Measurements from ENCODE around the gene ZNF768. TPM values are rescaled to one million over a fixed set of nuclear protein-coding genes. Genes with fewer than 3 reads are reported as not detected.

The ZNF768 gene
- total RNA-seq, 4 donors from 2014 or later, result 41.3 to 87.8 (median 50.9) TPM

DNA sequence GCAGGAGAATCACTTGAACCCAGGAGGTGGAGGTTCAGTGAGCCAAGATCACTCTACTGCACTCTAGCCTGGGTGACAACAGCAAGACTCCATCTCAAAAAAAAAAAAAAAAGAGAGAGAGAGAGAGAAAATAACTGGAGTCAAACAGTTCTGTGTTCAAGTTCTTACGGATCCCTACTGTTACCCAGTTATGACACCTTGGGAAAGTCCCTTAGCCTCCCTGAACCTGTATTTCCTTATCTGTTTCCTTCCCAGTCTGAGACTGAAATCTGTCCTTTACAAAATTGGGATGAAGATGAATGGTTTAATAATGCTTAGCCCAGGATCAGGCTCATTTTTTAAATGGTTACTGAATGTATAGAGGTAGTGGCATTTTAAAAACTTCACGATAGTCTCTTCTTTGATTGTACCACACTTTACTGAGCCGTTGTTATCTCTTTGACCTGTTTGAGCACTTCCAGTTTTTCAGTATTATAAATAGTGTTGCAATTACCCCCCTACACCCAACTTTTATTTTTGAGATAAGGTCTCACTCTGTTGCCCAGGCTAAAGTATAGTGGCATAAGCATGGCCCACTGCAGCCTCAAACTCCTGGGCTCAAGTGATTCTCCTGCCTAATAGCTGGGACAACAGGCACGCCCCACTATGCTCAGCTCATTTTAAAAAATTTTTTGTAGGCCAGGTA lies 17.1 kb downstream of the ZNF768 start:
- Histone ChIP-seq H3K27ac (no peak overlapping the region), H3K4me3 (no peak overlapping the region), H3K36me3 (no peaks in the 10 kb centered on the region), H3K4me1 (no peaks in the 10 kb centered on the region), H3K9me3 (no peaks in the 10 kb centered on the region), H3K27me3 (no peaks in the 10 kb centered on the region)
- 62 to 87% methylated on average over 3 to 4 of the region's 4 CpGs for WGBS, 2 donors (ENCODE audit: low coverage in 1 of 2)
- TF ChIP-seq POLR2AphosphoS5 (IDR thresholded peaks at IDR 0.05), result no peak
- TF ChIP-seq POLR2A (IDR thresholded peaks at IDR 0.05), result no peak
- TF ChIP-seq EP300 (IDR thresholded peaks at IDR 0.05), result no peak
- TF ChIP-seq, protein P1, sequence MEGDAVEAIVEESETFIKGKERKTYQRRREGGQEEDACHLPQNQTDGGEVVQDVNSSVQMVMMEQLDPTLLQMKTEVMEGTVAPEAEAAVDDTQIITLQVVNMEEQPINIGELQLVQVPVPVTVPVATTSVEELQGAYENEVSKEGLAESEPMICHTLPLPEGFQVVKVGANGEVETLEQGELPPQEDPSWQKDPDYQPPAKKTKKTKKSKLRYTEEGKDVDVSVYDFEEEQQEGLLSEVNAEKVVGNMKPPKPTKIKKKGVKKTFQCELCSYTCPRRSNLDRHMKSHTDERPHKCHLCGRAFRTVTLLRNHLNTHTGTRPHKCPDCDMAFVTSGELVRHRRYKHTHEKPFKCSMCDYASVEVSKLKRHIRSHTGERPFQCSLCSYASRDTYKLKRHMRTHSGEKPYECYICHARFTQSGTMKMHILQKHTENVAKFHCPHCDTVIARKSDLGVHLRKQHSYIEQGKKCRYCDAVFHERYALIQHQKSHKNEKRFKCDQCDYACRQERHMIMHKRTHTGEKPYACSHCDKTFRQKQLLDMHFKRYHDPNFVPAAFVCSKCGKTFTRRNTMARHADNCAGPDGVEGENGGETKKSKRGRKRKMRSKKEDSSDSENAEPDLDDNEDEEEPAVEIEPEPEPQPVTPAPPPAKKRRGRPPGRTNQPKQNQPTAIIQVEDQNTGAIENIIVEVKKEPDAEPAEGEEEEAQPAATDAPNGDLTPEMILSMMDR (IDR thresholded peaks at IDR 0.05), result no peak
- ATAC-seq, result no peak

DNA sequence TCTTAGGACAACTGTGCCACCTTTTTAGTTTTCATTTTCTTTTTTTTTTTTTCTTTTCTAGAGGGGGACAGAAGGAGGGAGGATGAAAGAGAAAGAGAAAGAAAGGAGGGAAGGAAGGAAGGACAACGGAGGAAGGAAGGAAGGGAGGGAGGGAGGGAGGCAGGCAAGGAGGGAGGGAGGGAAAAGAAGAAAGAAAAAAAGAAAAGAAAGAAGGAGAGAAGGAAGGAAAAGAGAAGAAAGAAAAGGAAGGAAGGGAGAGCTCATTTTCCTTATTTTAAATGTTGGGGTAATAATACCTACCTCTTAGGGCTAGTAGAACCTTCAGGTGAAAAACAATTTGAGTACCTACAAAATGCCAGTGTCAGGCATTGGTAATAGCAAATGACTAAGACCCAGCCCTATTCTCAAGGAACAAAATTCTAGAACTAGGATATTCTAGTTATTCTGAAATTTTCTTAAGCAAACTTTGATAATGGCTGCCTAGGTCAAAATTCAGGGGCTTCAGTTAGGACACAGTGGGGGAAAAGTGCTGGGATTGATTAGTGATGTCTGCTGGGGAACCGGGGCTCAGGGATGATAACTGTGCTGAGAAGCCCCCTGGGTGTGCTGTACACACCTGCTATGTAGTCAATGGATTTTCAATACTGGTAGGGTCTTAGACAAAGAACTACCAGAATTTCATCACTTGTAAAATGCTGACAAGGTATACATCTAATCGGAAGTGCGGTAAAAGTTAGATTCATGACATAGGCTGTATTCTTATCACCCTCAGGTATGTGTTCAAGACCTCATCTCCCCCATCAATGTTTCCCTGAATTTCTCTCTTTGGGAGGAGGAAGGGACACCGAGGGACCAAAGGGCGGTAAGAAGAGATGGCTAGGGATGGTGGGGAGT lies 22.7 kb downstream of the ZNF768 start:
- WGBS, 2 donors (ENCODE audit: low coverage in 1 of 2), result 67 to 80% methylated on average over 5 of the region's 6 CpGs
- no peak for ATAC-seq
- H3K36me3 ChIP-seq, result no peaks in the 10 kb centered on the region
- no peak for TF ChIP-seq POLR2AphosphoS5 (IDR thresholded peaks at IDR 0.05)
- H3K4me3 ChIP-seq, result no peak overlapping the region
- H3K27me3 ChIP-seq, result peaks cover 6% of the 10 kb centered on the region
- no peaks in the 10 kb centered on the region for H3K9me3 ChIP-seq
- no peak overlapping the region for H3K27ac ChIP-seq
- no peaks in the 10 kb centered on the region for H3K4me1 ChIP-seq

DNA sequence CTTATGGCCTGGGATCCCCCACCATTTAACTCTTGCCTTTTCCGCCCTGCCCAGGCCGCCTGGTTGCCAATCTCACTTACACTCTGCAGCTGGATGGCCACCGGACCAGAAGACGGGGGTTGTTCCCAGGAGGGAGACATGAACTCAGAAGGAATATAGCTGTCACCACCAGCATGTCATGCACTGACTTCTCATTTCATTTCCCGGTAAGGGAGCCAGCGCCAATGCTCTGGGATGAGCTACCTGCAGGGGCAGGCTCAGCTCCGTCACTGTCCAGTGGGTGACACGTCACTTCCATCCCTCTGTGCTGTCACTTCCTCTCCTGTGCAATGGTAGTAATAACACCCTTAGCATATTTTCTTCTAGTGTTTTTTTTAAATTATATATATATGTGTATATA lies 27.1 kb downstream of the ZNF768 start:
- Histone ChIP-seq H3K4me3 (no peak overlapping the region), H3K27ac (no peak overlapping the region), H3K36me3 (no peaks in the 10 kb centered on the region), H3K4me1 (no peaks in the 10 kb centered on the region), H3K27me3 (peaks cover 22% of the 10 kb centered on the region), H3K9me3 (no peaks in the 10 kb centered on the region)
- no peak for ATAC-seq
- no peak for TF ChIP-seq EP300 (IDR thresholded peaks at IDR 0.05)
- WGBS, 2 donors (ENCODE audit: low coverage in 1 of 2), result 56 to 64% methylated on average over 4 to 6 of the region's 8 CpGs

DNA sequence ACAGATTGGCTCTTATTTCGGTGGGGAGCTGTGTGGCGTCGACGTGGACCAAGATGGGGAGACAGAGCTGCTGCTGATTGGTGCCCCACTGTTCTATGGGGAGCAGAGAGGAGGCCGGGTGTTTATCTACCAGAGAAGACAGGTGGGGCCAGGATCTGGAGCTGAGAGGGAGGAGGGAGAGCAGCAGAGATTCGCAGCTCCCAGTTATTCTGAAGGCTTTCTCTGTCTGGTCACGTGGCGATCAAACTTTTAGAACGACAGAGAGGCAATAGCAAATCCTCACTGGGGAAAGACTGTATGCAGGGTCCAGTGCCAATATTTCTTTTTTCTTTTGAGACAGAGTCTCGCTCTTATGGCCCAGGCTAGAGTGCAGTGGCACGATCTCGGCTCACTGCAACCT lies 31.7 kb downstream of the ZNF768 start:
- Histone ChIP-seq H3K4me3 (no peak overlapping the region), H3K27me3 (peaks cover 23% of the 10 kb centered on the region), H3K9me3 (no peaks in the 10 kb centered on the region), H3K27ac (no peak overlapping the region), H3K36me3 (no peaks in the 10 kb centered on the region), H3K4me1 (no peaks in the 10 kb centered on the region)
- no peak for ATAC-seq
- TF ChIP-seq POLR2AphosphoS5 (IDR thresholded peaks at IDR 0.05) (no peak), POLR2A (IDR thresholded peaks at IDR 0.05) (no peak), EP300 (IDR thresholded peaks at IDR 0.05) (no peak)
- TF ChIP-seq, protein P1 (IDR thresholded peaks at IDR 0.05), result no peak
- WGBS, 2 donors (ENCODE audit: low coverage in 1 of 2), result 69 to 80% methylated on average over 3 to 5 of the region's 12 CpGs

DNA sequence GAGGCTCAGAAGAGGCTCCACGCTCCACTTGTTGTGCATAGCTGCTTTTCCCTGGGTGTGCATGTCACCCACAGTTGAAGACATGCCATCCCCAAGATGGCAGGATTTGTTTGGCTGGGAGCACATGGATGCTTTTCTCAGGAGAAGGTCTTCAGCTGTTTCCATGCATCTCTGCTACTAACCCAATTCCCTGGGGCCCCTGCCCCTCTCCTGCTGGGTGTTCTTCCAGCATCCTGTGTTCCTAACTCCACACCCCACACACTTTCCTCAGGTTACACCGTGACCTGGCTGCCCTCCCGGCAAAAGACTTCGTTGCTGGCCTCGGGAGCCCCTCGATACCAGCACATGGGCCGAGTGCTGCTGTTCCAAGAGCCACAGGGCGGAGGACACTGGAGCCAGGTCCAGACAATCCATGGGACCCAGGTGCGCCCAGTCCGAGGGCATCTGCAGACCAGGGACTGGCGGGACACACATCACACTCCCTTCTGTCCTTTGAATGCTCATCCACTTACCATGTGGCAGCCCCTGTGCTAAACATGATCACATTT lies 32.4 kb downstream of the ZNF768 start:
- no peaks in the 10 kb centered on the region for H3K4me1 ChIP-seq
- no peak for ATAC-seq
- WGBS, 2 donors (ENCODE audit: low coverage in 1 of 2), result 47 to 100% methylated on average over 1 to 3 of the region's 11 CpGs
- no peak for TF ChIP-seq EP300 (IDR thresholded peaks at IDR 0.05)
- no peak for TF ChIP-seq POLR2A (IDR thresholded peaks at IDR 0.05)
- TF ChIP-seq, protein P1 (IDR thresholded peaks at IDR 0.05), result no peak
- H3K4me3 ChIP-seq, result no peak overlapping the region
- H3K27ac ChIP-seq, result no peak overlapping the region
- H3K9me3 ChIP-seq, result no peaks in the 10 kb centered on the region
- H3K27me3 ChIP-seq, result peaks cover 24% of the 10 kb centered on the region
- H3K36me3 ChIP-seq, result no peaks in the 10 kb centered on the region
